Measurements from ENCODE around the gene KLHDC4.
"Not testable (repeated sequence)": the region's sequence is repeated elsewhere in the genome, so short reads cannot be mapped to it uniquely, and the experiment has no call there.

Gene KLHDC4

GRCh38 chr16:87684106-87684677 is 81.6 kb downstream of the KLHDC4 start:
- no peak for DNase-seq (ENCODE audit: low spot score)

DNA sequence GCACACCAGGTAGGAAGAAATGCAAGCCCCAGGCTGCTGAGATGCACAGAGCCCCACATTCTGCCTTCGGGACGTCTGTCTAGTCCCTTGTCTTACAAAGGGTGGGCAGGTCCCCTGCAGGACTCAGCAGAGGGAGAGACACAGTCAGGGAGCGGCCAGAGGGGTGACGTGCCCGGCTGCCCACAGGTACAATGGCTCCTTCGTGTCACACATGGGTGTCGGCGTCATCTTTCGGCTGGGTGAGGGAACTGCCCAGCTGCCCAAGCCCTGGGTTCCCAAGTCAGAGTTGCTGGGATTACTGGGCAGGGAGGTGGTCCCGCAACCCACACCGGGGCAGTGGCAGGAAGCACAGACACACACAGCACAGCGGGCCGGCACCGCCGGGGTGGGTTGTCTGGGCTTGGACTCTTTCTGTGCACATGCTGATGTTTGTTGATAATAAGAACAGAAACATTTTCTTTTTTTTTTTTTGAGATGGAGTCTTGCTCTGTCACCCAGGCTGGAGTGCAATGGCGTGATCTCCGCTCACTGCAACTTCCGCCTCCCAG is 82.9 kb downstream of the KLHDC4 start:
- DNase-seq (ENCODE audit: low spot score), result no peak

GRCh38 chr16:87681981-87682570 is 83.7 kb downstream of the KLHDC4 start:
- no peak for DNase-seq (ENCODE audit: low spot score)

GRCh38 chr16:87681051-87681602 is 84.7 kb downstream of the KLHDC4 start:
- not testable (repeated sequence) for DNase-seq (ENCODE audit: low spot score)

GRCh38 chr16:87680272-87680644 is 85.5 kb downstream of the KLHDC4 start:
- DNase-seq (ENCODE audit: low spot score), result no peak

- no peak for DNase-seq (ENCODE audit: low spot score)
These were observed 86.1 kb downstream of the KLHDC4 start for GRCh38 chr16:87679593-87680271.

- no peak for DNase-seq (ENCODE audit: low spot score)
These were observed 87.2 kb downstream of the KLHDC4 start for GRCh38 chr16:87678618-87679017.

GRCh38 chr16:87677830-87678229 is 88.0 kb downstream of the KLHDC4 start:
- no peak for DNase-seq (ENCODE audit: low spot score)

GRCh38 chr16:87675111-87675719 is 90.6 kb downstream of the KLHDC4 start:
- no peak for DNase-seq (ENCODE audit: low spot score)

DNA sequence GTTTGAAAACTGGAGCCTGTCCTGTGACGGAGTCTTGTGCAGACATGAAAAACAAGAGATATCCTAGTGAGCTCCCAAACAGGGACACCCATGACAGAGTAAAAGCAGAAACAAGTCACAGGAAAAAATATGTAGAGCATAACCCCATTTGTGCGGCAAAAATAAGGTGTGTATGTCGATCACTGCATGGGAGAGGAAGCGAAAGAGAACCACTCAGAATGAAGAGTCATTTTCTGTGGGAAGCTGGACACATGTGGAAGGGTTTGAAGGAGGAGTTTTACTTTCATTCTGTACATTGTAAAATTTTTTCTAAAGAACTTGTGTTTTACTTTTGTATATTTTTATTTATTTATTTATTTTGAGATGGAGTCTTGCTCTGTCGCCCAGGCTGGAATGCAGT is 91.4 kb downstream of the KLHDC4 start:
- DNase-seq (ENCODE audit: low spot score), result no peak

GRCh38 chr16:87671715-87672270 is 94.0 kb downstream of the KLHDC4 start:
- no peak for DNase-seq (ENCODE audit: low spot score)

GRCh38 chr16:87671221-87671620 is 94.6 kb downstream of the KLHDC4 start:
- DNase-seq (ENCODE audit: low spot score), result no peak

GRCh38 chr16:87669672-87670071 is 96.1 kb downstream of the KLHDC4 start:
- no peak for DNase-seq (ENCODE audit: low spot score)

- no peak for DNase-seq (ENCODE audit: low spot score)
These were observed 97.8 kb downstream of the KLHDC4 start for GRCh38 chr16:87667946-87668345.

DNA sequence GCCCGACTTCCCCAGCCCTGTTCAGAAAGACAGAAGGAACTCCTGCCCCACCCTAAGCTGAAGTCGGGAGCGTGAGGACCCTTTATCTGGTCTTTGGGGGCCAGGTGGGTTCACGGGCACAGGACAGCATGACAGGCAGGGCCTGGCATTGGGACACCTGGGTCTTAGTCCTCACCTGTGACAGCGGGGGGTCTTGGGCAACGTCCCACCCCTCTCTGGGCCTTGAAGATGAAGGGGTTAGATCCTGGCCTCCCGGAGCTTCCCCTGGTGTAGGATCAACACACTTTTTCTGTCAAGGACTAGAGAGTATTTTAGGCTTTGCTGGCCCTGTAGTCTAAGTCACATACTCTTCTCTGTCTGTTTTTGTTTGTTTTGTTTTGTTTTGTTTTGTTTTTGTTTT is 98.3 kb downstream of the KLHDC4 start:
- DNase-seq (ENCODE audit: low spot score), result no peak

- DNase-seq (ENCODE audit: low spot score), result no peak
These were observed 98.9 kb downstream of the KLHDC4 start for GRCh38 chr16:87666919-87667318.

DNA sequence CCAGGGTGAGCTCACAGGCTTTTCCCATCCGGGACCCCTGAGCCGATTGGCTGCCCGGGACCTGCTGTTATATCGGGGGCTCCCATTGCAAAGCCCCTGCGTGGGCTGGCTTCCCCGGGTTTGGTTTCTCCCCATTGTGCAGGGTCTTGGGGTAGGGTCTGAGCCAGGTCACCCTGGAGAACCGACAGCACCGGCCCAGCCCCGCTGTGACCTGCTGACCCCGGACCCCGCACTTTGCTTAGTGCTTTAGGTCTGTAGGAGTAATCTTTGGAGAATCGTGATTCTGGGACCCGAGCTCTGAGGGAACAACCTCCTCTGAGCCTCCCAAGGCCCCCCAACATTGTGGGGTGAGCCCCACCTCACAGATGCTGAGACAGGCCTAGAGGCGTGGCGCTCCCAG is 100.6 kb downstream of the KLHDC4 start:
- DNase-seq (ENCODE audit: low spot score), result no peak

GRCh38 chr16:87664792-87665191 is 101.0 kb downstream of the KLHDC4 start:
- DNase-seq (ENCODE audit: low spot score), result no peak

GRCh38 chr16:87662254-87663204 is 103.3 kb downstream of the KLHDC4 start:
- DNase-seq (ENCODE audit: low spot score), result no peak

DNA sequence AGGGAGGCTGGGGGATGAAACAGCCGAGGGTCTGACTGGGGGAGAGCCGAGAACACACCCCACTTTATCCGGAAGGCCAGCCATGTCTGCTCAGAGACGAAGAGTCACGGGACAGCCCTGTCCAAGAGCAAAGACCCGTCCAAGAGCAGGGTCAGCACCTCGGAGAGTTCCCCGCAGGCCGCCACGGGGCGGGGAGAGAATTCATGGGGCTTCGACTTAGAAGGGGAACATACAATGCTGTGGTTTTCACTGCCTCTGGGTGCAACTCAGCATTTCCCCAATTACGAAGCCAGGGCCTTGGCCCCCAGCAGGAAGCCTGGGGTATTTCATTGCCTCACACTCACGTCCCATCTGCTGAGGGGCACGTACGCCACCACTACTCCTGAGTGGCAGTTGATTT is 104.2 kb downstream of the KLHDC4 start:
- peak; percentile 8 for DNase-seq (ENCODE audit: low spot score)

GRCh38 chr16:87658564-87659225 is 107.1 kb downstream of the KLHDC4 start:
- no peak for DNase-seq (ENCODE audit: low spot score)
